Measurements from ENCODE around the gene LDOC1.

GRCh38 chrX:141185366-141185765 is 8.4 kb upstream of the LDOC1 start:
- TF ChIP-seq CTCF (conservative IDR thresholded peaks at IDR 0.05 in 1 of 2, IDR thresholded peaks at IDR 0.05 in 1 of 2; ENCODE audit: low read depth in 1 of 2, low read length in 2 of 2) (no peak), EZH2 (IDR thresholded peaks at IDR 0.05; ENCODE audit: low read length, missing control alignments) (no peak)

Measured in fibroblast of lung (primary cell).